GM12874 (cell line): Measurements from ENCODE around the gene AQP7.

ENCODE experiments used
- CTCF ChIP-seq: IDR thresholded peaks from 2 replicates; pipeline ENCODE4 v1.5.1; 2011; ENCODE audit warnings: low read depth, mild to moderate bottlenecking, control low read depth, low read length, moderate library complexity; ENCODE audit not compliant: insufficient read depth

Gene AQP7

GRCh38 chr9:33438926-33439680 is 36.7 kb upstream of the AQP7 start:
- TF ChIP-seq CTCF, result no peak

- no peak for TF ChIP-seq CTCF
Observed at GRCh38 chr9:33437898-33438297, 35.5 kb upstream of the AQP7 start.

GRCh38 chr9:33437205-33437604 is 34.8 kb upstream of the AQP7 start:
- TF ChIP-seq CTCF, result no peak

- no peak for TF ChIP-seq CTCF
Observed at GRCh38 chr9:33436445-33436844, 34.1 kb upstream of the AQP7 start.

GRCh38 chr9:33435821-33436277 is 33.5 kb upstream of the AQP7 start:
- no peak for TF ChIP-seq CTCF

GRCh38 chr9:33434317-33435105 is 32.1 kb upstream of the AQP7 start:
- no peak for TF ChIP-seq CTCF

DNA sequence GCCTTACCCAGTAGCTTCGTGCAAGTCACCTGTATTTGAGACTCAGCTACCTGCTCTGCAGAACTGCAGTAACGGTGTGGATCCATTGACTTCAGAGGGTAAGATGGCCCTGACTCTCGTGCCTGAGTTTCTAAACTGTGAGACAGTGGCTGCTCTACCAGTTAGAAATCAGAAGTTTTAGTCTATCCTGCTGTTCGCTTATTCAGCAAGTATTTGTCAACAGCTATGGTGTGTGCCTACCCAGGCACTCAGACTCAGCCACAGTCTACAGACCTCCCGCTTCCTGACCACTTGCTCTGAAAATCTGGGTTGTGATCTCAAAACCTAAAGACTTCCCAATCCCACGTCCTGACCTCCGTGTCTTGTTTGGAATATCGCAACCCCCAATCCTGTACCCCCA is 31.5 kb upstream of the AQP7 start:
- no peak for TF ChIP-seq CTCF
